HG03469 (cell line): ENCODE data around the gene SEL1L3.

Experiments
- ATAC-seq: cut with Tn5 transposase; IDR thresholded peaks from one replicate; pipeline ENCODE4 v1.9.1; 2021; ENCODE audit warnings: mild to moderate bottlenecking, moderate library complexity, moderate number of reproducible peaks; ENCODE audit not compliant: unreplicated experiment

SEL1L3 gene

GRCh38 chr4:25795566-25796454 lies 67.0 kb downstream of the SEL1L3 start:
- no peak for ATAC-seq

GRCh38 chr4:25795091-25795490 lies 67.7 kb downstream of the SEL1L3 start:
- ATAC-seq: no peak

- no peak for ATAC-seq
Observed at GRCh38 chr4:25792876-25793275, 69.9 kb downstream of the SEL1L3 start.

GRCh38 chr4:25792200-25792791 lies 70.5 kb downstream of the SEL1L3 start:
- ATAC-seq: no peak

GRCh38 chr4:25790024-25790423 lies 72.8 kb downstream of the SEL1L3 start:
- no peak for ATAC-seq

GRCh38 chr4:25788703-25789238 lies 74.0 kb downstream of the SEL1L3 start:
- no peak for ATAC-seq

GRCh38 chr4:25786497-25787065 lies 76.2 kb downstream of the SEL1L3 start:
- no peak for ATAC-seq

- no peak for ATAC-seq
Observed at GRCh38 chr4:25783943-25784342, 78.8 kb downstream of the SEL1L3 start.

- ATAC-seq: no peak
Observed at GRCh38 chr4:25783126-25783525, 79.7 kb downstream of the SEL1L3 start.

- ATAC-seq: no peak
Observed at GRCh38 chr4:25782482-25782881, 80.3 kb downstream of the SEL1L3 start.

- no peak for ATAC-seq
Observed at GRCh38 chr4:25779021-25779420, 83.8 kb downstream of the SEL1L3 start.

- ATAC-seq: no peak
Observed at GRCh38 chr4:25776795-25777194, 86.0 kb downstream of the SEL1L3 start.

- ATAC-seq: no peak
Observed at GRCh38 chr4:25775166-25775565, 87.6 kb downstream of the SEL1L3 start.

GRCh38 chr4:25773358-25773757 lies 89.4 kb downstream of the SEL1L3 start:
- ATAC-seq: no peak

- no peak for ATAC-seq
Observed at GRCh38 chr4:25771672-25772071, 91.1 kb downstream of the SEL1L3 start.

GRCh38 chr4:25770847-25771246 lies 91.9 kb downstream of the SEL1L3 start:
- ATAC-seq: no peak

GRCh38 chr4:25769251-25769650 lies 93.5 kb downstream of the SEL1L3 start:
- no peak for ATAC-seq

GRCh38 chr4:25767877-25768725 lies 94.7 kb downstream of the SEL1L3 start:
- peak; percentile 48 for ATAC-seq

GRCh38 chr4:25760518-25761157 lies 102.2 kb downstream of the SEL1L3 start:
- ATAC-seq: no peak

- ATAC-seq: no peak
Observed at GRCh38 chr4:25760048-25760447, 102.7 kb downstream of the SEL1L3 start.
